Stimulated activated CD8-positive, alpha-beta memory T cell treated with anti-CD3 and anti-CD28 coated beads, Interleukin-4, amount 100 ng/mL, for 4 hours (primary cell): ENCODE data around the gene TAF1C.

Experiments
- DNase-seq, 2 donors: peaks; one replicate each; pipeline ENCODE4 v3.0.0-alpha.2; 2020; ENCODE audit warnings: low read depth in 2 of 2, low spot score in 1 of 2

TAF1C gene

DNA sequence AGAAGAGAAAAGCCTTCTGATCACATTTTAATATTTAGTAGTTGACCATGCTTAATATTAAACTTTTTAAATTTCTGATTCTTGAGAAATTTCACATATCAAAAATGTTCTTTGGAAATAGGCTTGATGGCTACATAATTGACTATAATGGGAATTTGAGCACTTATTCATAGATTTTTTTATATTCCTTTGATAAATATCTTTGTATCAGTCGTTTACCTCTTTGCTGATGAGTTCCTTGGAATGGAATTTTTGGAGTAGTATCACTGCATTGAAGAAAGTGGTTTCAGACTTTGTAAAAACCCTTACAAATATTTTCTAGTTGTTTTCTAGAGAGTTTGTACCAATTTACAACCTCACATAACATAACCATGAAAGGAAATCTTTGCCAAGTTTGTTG lies 27.1 kb downstream of the TAF1C start:
- no peak for DNase-seq

DNA sequence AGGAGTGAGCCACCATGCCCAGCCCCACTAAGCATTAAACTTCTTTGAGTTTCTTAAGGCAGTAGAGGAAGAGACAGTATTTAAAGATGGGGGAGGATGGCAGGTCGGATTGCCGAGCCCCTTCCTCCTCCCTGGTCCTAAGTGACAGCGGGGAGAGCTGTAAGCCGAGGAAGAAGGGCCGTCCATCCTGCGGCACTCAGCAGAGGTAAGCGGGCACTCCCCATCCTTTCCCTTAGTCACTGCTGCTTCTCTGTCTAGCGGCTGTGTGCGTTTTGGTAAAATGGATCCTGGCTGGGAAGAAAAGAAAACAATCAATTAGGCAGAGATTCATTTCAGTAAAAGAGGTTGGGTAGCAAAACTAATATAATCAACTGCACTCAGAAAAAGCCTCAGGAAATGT lies 27.9 kb downstream of the TAF1C start:
- DNase-seq = no peak

DNA sequence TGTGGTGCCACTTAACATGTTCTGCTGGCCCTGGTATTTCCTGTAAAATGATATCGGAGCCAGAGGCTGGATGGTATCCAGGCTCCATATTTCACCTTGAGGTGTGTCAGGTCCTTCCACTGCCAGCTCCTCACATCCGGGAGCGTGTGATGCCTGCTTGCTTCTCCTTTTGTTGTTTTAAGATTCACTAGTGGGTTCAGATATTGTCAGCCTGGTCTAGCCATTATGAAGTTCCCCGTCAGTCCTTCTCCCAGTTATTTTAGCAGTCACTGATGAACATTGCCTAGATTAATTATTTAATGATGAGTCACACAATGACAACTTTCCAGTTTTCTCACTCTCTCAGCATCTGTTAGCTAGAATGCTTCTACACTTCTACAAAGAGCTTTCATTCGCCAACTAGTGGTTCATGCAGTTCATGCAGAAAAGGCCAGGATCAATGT lies 30.5 kb downstream of the TAF1C start:
- DNase-seq = no peak

DNA sequence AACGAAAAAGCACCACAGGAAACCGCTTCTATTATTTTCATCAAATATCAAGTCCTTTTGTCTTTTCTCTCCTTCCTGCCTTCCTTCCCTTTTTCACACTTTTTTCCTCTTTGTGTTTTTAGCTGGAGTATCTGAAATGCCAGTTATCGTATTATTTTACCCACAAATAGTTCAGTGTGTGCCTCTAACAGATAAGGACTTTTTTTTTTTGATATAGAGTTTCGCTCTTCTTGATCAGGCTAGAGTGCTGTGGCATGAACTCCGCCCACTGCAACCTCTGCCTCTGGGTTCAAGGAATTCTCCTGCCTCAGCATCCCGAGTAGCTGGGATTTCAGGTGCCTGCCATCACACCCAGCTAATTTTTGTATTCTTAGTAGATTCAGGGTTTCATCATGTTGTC lies 31.1 kb downstream of the TAF1C start:
- no peak for DNase-seq

DNA sequence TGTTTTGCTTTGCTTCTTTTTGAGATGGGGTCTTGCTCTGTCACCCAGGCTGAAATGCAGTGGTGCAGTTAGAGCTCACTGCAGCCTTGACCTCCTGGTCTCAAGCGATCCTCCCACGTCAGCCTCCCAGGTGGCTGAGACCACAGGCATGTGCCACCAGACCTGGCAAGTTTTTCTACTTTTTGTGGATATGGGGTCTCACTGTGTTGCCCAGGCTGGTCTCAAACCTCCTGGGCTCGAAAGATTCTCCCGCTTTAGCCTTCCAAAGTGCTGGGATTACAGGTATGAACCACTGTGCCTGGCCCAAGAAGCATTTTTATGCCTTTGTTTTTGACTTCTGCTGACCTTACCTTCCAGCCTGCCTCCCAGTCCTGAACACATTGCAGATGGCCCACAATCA lies 31.6 kb downstream of the TAF1C start:
- no peak for DNase-seq

DNA sequence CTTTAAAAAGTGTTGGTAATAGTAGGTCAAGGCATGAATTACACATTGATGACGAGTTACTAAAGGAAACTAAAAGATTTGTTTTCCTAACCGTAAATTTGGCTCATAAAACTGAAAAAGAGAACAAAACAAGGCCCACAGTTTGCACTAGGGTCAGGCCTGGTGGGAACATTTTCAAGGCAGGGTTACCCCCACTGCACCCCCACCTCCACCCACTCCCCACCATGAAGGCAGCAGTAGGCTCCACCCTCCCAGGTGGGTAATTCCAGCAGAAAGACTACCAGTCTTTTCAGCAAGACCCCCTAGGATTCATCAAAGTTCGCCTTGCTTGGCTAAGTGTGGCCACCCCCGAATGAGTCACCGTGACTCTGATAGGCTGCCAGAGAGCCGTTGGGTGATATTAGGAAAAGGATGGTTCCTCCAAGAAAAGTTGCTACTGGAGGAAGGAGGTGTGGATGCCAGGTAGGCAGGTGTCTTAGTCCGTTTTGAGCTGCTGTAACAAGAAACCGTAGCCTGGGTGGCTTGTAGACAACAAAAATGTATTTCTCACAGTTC lies 33.1 kb downstream of the TAF1C start:
- DNase-seq = no peak

DNA sequence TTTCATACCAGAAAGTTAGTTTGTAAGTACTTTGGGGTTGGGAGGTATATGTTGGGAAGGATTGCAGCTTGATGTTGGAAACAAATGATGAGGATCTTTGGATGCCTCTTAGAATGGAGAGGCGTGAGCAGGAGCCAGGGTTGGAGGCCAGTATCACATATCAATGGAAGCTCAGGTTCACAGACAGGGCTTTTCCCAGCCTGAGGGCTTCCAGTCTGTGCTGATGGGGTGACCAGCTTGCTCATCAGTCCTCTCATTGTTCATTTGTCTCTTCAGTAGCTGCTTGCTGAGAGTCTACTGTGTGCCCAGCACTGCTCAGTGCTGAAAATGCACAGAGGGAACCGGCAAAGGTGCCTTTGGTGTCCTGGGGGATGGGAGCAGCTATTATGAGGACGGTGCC lies 35.9 kb downstream of the TAF1C start:
- no peak for DNase-seq

DNA sequence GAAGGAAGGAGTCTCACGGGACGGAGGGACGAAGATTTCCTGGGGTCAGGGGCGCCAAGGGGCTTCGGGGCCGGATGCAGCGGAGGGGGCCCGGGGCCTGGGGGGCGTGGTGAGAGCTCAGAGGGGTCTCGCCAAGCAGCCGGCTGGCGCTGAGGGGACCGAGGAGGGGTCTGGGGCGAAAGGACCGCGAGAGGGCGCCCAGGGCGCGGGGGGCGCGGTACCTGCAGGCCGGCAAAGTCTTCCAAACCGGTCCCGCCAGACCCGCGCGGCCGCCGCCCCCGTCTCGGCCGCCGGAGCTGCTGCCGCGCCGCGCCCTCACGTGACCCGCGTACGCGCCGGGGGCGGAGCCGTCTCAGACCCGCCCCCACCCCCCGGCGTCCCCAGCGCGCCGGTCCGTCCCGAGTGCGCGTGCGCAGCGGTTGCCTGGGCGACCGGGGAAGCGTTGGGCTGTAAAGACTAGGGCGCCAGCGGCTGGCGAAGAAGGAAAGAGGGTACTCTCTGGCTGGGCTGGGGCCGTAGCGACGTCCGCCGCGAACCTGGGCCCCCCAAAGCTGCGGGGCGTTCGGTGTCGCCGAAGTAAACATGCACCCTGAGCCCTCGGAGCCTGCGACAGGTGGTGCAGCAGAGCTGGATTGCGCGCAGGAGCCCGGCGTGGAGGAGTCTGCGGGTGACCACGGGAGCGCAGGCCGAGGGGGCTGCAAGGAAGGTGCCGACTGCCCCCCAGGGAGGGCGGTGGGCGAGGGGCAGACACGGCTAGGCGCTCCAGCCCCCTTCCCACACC lies 41.8 kb downstream of the TAF1C start, which contains the start of the genes DNAAF1 and HSDL1:
TSS of gene DNAAF1 (plus strand) at position 450 of the 781 bp plus-strand sequence. CDS start at position 583, 133 bp downstream.
TSS of gene HSDL1 (minus strand) at position 319 of the 781 bp plus-strand sequence. CDS start 13,856 bp downstream, outside the sequence.
- DNase-seq = peak; percentile 84 to 89

DNA sequence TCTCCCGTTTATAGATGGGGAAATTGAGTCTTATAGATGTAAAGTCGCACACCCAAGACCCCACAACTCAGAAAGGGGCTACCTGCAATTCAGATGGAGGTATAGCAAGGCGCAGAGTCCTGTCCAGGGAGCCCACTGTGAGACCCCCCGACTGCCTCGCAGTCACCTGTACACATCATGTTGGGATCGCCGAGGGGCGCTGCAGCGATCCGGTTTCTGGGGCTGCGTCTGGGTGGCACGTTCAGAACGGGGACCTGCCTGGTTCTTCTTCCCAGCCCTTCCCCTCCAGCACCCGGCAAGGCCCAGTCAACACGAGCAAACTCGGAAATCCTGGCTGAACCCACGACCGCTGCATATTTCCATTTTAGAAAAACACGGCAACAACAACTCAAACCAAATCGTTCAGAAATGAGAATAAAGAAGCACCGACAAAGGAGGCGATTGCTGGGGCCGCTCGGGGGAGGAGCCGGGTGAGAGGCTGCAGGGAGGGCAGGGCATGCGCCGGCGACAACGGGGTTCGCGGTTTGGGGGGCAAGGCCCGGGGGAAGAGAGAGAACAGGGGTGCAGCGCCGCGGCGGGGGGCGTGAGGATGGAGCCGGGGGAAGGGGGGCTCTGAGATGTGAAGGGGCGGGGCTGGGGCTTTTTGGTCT lies 42.5 kb downstream of the TAF1C start:
- DNase-seq = no peak

DNA sequence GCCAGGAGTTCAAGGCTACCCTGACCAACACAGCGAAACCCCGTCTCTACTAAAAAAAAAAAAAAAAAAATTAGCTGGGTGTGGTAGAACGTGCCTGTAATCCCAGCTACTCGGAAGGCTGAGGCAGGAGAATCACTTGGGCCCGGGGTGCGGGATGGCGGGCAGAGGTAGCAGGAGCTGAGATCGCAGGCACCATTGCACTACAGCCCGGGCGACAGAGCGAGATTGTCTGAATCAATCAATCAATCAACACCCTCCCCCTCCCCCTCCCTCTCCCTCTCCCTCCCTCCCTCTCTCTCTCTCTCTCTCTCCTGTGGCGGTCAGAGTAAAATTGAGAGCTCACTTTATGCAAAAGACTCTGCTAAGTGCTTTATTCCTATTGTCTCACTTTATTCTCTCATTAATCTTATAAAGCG lies 43.1 kb downstream of the TAF1C start:
- DNase-seq = no peak

DNA sequence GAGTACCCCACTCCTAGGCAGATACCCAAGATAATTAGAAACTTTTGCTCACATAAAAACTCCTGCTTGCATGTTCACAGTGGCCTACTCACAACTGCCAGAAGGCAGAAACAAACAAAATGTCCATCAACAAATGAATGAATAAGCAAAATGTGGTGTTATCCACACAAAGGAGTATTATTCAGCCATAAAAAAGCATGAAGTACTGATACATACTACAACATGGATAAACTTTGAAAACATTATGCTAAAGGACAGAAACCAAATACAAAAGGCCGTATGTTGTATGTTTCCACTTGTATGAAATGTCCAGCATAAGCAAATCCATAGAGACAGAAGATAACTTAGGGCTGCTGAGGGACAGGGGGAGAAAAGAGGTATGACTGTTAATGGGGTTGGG lies 43.8 kb downstream of the TAF1C start:
- no peak for DNase-seq

DNA sequence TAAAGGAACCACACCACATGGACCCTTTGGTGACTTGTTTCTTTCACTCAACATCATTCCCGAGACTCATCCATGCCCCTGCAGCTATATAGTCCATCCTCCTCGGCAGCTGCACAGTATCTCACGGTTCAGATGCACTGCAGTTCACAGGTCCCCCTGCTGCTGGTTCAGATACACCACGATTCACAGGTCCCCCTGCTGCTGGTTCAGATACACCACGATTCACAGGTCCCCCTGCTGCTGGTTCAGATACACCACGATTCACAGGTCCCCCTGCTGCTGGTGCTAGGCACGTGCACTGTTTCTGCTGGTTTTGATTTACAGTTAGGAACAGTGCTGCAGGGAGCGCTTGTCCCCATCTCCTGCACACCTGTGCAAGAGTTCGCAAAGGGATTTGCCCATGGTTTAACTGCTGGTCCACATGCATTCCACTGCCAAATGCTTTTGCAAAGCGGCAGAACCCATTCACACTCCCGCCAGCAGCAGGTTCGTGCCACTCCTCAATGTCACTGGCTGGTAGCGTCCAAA lies 45.6 kb downstream of the TAF1C start:
- no peak for DNase-seq

DNA sequence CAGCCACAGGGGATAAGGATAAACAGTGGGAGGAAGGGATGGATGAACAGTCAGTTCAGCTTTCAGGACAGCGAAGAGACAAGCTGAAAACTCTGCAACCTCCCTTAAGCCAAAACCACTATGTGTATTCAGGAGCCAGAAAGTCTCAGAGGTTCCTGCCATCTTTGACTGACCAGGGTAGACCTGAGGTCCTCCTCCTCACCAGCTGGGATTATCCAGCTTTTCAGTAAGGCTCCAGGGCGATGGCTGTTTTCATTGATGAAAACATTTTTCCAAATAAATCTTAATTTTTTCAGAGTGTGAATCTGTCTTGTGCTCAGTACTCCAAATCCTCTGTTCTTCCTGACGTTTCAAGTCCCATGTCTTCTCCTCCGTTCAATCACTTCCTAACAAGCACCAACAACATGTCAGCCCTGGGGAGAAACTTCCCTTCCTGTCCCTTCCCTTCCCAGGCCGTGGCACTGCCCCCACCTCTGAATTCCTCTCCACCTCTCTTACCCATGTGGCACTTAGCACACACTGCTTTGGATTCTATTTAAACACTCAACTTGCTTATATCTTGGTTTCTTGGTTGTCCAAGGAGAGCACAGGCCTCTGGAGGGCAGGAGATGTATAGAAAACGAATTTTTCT lies 47.1 kb downstream of the TAF1C start:
- DNase-seq = no peak

DNA sequence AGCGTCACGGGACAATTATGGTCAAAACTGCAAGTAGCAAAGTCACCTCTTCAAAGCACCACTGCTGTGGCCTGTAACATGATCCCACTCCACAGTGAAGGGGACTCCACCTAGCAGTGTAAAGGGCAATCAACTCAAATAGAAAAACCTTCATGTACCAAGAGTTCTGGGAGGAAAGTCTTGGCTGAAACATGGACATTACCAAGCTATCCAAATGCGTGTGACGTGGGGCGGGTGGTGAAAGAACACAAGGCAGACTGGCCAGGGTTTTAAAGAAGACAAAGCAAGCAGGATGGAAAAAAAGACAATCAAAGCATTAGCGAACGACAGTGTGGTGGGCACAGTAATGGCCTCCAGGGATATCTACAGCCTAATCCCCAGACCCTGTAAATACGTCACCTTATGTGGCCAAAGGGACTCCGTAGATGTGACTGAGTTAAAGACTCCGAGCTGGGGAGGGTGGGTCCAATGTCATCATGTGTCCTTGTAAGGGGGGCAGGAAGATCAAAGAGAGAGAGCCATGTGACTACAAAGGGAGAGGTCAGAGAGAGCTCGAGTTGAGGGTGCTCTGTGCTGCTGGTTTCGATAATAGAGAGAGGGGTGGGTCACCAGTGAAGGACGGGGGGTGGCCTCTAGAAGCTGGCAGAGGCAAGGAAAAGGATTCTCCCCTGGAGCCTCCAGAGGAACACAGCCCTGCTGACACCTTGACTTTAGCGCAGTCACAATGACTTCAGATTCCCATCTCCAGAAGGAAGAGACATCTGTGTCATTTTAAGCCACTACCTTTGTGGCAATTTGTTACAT lies 47.8 kb downstream of the TAF1C start:
- DNase-seq = no peak

DNA sequence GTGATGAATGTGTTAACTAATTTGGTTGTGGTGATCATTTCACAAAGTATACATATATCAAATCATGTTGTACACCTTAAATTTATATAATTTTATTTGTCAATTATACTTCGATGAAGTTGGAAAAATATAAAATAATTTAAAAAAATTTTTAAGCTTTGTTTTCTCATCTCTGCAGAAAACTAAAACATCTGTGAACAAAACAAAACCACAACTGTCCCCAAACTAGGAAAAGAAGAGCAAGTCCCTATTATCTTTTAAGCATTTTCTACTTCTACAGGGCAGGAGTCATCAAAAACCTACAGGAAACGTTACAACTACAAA lies 48.4 kb downstream of the TAF1C start:
- no peak for DNase-seq

DNA sequence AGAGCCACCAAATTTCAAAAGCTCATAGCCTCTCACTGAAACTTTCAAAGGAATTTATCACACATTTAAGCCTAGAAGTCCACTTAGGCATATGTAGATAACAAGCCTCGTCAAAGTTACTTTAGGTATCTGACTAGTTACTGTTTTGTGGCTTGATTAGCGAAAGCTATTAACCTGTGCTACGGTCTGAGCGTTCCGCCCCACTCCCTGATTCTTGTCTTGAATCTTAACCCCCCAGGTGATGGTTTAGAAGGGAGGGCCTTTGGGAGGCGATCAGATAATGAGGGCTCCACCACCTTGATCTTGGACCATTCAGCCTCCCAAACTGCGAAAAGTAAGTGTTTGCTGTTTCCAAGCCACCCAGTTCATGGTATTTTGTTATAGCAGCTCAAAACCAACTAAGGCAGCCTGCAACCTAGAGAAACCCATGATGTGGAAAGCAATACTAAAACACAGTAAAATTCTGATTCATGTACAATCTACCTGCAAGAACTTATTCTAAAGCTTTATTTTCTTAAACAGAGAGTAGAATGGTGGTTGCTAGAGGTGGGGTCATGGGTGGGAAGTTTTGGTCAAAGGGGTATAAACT lies 49.0 kb downstream of the TAF1C start:
- no peak for DNase-seq

DNA sequence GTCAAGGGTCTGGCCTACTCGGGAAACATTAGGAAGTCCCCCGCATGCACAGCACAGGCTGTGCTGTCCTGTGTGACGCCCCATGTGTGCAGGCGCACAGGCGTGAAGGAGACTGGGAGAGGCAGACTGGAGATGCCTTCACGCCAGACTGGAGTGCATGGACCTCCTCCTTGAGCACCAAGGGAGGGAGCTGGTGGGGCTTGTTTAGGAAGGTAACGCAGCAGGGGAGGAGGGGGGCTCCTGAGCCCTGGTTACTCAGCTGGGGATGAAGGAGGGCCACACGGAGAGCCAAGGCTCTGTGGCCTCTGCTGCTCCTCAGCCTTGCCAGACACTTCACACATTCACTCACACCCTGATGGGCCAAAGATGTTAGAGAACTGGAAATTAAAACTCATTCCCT lies 49.6 kb downstream of the TAF1C start:
- no peak for DNase-seq

DNA sequence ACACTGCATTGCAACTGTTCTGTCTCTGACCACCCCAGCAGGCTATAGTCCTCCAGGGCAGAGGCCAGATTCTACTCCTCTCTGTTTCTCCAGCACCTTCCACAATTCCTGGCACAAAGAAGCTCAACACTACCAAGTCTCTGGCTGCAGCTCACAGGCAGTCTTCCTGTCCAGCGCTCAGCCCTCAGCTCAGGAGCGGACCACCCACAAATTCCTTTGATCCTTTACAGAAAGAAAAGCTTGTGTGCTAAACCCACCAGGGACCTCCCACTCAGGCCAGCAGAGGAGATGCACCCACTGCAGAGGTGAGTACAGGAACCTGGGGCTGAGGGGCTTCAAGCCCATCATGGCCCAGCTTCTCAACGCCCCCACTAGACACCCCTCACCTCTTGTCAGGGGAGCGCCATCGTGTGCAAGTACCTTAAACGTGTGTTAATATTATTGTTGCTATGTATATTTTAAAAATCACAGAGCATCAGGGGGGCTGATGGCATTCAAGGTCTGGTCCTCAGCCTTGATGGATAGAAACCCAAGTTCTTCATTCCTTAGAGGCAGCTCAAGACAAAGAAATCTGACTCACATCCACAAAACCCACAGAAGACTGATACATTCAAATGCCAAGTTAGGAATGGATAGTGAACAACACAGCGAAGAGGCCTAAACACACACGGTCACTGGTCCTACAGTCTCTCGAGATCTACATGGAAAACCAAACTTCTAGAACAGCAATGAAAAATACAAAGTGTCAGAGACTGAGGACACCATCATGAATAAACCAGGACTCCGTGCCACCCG lies 50.3 kb downstream of the TAF1C start:
- DNase-seq = no peak

DNA sequence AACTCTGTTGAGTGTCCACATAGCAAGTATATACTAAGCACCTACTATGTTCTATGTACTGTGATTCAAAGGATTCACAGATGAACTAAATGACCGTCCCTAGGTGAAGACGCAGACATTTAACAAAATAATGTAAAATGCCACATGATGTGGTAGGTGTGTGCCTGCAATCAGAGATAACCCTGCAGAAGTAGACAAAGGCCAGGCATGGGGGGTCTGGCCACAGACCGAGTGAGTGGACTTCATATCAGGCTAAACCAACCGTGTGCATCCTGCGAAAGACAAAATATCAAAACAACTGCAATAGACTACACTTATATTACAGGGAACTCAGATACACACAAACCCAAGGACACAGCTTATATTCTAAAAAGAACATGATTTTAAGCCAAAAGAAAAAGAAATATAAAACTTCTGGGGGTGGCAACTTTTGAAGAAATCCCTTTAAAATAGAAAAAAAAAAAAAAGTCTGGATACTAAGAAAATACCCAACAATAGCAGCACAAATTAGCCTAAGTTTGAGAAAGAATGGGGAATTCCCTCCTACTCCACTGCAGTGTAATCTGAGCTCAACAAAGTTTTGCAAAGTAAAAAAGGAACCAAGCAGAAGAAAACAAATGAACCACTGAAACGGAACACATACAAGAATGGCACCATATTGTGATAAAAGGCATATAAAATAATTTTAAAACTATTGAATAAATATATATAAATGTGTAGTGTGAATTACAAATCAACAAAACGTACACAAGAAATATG lies 54.2 kb downstream of the TAF1C start:
- DNase-seq = no peak
